Breast epithelium (tissue), 4 donors: ENCODE data around the gene PPFIA1. TPM values are rescaled to one million over a fixed set of nuclear protein-coding genes. Genes with fewer than 3 reads are reported as not detected.

ENCODE experiments used
- DNase-seq, 2 donors: peaks; one replicate each; pipeline ENCODE4 v3.0.0-alpha.2; 2019; ENCODE audit warnings: low spot score in 2 of 2
- H3K27ac ChIP-seq, 2 donors: fragments of 200-600 bp; sonication (generic) in 1 of 2; one replicate each; pipeline ENCODE4 v1.5.1; 2016 to 2019; ENCODE audit warnings: mild to moderate bottlenecking in 1 of 2
- H3K27me3 ChIP-seq, 2 donors: fragments of 200-600 bp; sonication (generic) in 1 of 2; one replicate each; pipeline versions ENCODE4 v1.5.1 to v1.6.0; 2017 to 2019; ENCODE audit warnings: control low read depth in 1 of 2, mild to moderate bottlenecking in 1 of 2
- H3K36me3 ChIP-seq: fragments of 200-600 bp; one replicate; pipeline ENCODE4 v1.5.1; 2019
- H3K4me1 ChIP-seq, 2 donors: fragments of 200-600 bp; sonication (generic); one replicate each; pipeline ENCODE4 v1.5.1; 2016 to 2019; ENCODE audit warnings: control low read depth in 1 of 2
- H3K4me3 ChIP-seq, 3 donors: fragments of 200-600 bp; sonication (generic); 1 replicate in 2 of 3; 2 replicates in 1 of 3; pipeline ENCODE4 v1.5.1; 2016 to 2019; ENCODE audit warnings: mild to moderate bottlenecking in 3 of 3, moderate library complexity in 2 of 3
- H3K9me3 ChIP-seq, 2 donors: fragments of 200-600 bp; sonication (generic) in 1 of 2; one replicate each; pipeline ENCODE4 v1.5.1; 2016 to 2019; ENCODE audit warnings: control low read depth in 1 of 2
- CTCF ChIP-seq, 3 donors: fragments of 450-650 bp; IDR thresholded peaks; one replicate each; pipeline ENCODE4 v1.5.1; 2016 to 2017; ENCODE audit warnings: antibody characterized with exemption in 3 of 3, mild to moderate bottlenecking in 3 of 3, moderate library complexity in 3 of 3
- POLR2A ChIP-seq: fragments of 450-650 bp; IDR thresholded peaks from one replicate; pipeline ENCODE4 v1.6.1; 2016; ENCODE audit warnings: antibody characterized with exemption, mild to moderate bottlenecking, moderate library complexity
- POLR2AphosphoS5 ChIP-seq, 3 donors: sonication (generic); formaldehyde crosslinking; IDR thresholded peaks; one replicate each; pipeline ENCODE4 v1.6.1; 2017; ENCODE audit warnings: antibody characterized with exemption in 3 of 3
- intact Hi-C: fragments of 100-400 bp; cut with DNase I; formaldehyde crosslinking; loops from one replicate; pipeline ENCODE4 v1.15.1; 2023; ENCODE audit warnings: low total_unique reads
- total RNA-seq, 3 donors: library from RNA; depleted of rRNA; stranded (reverse); fragments of >200 nt; gene quantifications; one replicate each; pipeline ENCODE4 v1.1.0, GENCODE V29; 2016

PPFIA1 gene
- total RNA-seq, 3 donors from 2014 or later = 52.2 to 80.8 (median 78.0) TPM

- TF ChIP-seq POLR2AphosphoS5 (IDR thresholded peaks at IDR 0.05) (no peak), CTCF (IDR thresholded peaks at IDR 0.05) (no peak), POLR2A (no peak)
- no peaks in the 10 kb centered on the region for H3K4me1 ChIP-seq
- no peaks in the 10 kb centered on the region for H3K27me3 ChIP-seq
- no peak for DNase-seq
- no peaks in the 10 kb centered on the region for H3K9me3 ChIP-seq
- intact Hi-C loops = no loop called here
- no peak overlapping the region for H3K27ac ChIP-seq
- H3K4me3 ChIP-seq = no peak overlapping the region
- no peaks in the 10 kb centered on the region for H3K36me3 ChIP-seq
Measured at GRCh38 chr11:70314730-70315129, 44.2 kb downstream of the PPFIA1 start.

GRCh38 chr11:70315716-70316115 is 45.2 kb downstream of the PPFIA1 start:
- DNase-seq = no peak
- no peak for TF ChIP-seq CTCF (IDR thresholded peaks at IDR 0.05)
- no peak for TF ChIP-seq POLR2AphosphoS5 (IDR thresholded peaks at IDR 0.05)
- no peak for TF ChIP-seq POLR2A
- H3K9me3 ChIP-seq = no peaks in the 10 kb centered on the region
- no peak overlapping the region for H3K27ac ChIP-seq
- H3K36me3 ChIP-seq = no peaks in the 10 kb centered on the region
- H3K27me3 ChIP-seq = no peaks in the 10 kb centered on the region
- H3K4me1 ChIP-seq = no peaks in the 10 kb centered on the region
- intact Hi-C loops = no loop called here
- H3K4me3 ChIP-seq = no peak overlapping the region

GRCh38 chr11:70317581-70318305 is 47.3 kb downstream of the PPFIA1 start:
- no peak overlapping the region for H3K27ac ChIP-seq
- TF ChIP-seq POLR2AphosphoS5 (IDR thresholded peaks at IDR 0.05) = no peak
- intact Hi-C loops = no loop called here
- H3K9me3 ChIP-seq = no peaks in the 10 kb centered on the region
- no peaks in the 10 kb centered on the region for H3K4me1 ChIP-seq
- no peaks in the 10 kb centered on the region for H3K27me3 ChIP-seq
- no peak overlapping the region for H3K4me3 ChIP-seq
- DNase-seq = no peak
- no peaks in the 10 kb centered on the region for H3K36me3 ChIP-seq

GRCh38 chr11:70319396-70320076 is 49.0 kb downstream of the PPFIA1 start:
- no peak for DNase-seq
- TF ChIP-seq POLR2A (no peak), CTCF (IDR thresholded peaks at IDR 0.05) (no peak), POLR2AphosphoS5 (IDR thresholded peaks at IDR 0.05) (no peak)
- Histone ChIP-seq H3K27me3 (no peaks in the 10 kb centered on the region), H3K4me1 (no peaks in the 10 kb centered on the region), H3K4me3 (no peak overlapping the region), H3K36me3 (no peaks in the 10 kb centered on the region), H3K27ac (no peak overlapping the region), H3K9me3 (no peaks in the 10 kb centered on the region)
- intact Hi-C loops = no loop called here

GRCh38 chr11:70322666-70323065 is 52.2 kb downstream of the PPFIA1 start:
- Histone ChIP-seq H3K27me3 (no peaks in the 10 kb centered on the region), H3K4me1 (no peaks in the 10 kb centered on the region), H3K9me3 (no peaks in the 10 kb centered on the region), H3K36me3 (no peaks in the 10 kb centered on the region), H3K27ac (peak overlapping the region in 1 of 2 donors; percentile 70), H3K4me3 (no peak overlapping the region)
- DNase-seq = no peak
- TF ChIP-seq CTCF (IDR thresholded peaks at IDR 0.05) = no peak
- TF ChIP-seq POLR2AphosphoS5 (IDR thresholded peaks at IDR 0.05) = no peak
- no peak for TF ChIP-seq POLR2A
- intact Hi-C loops = no loop called here
